SK-N-SH (cell line): ENCODE measurements around the gene IQGAP2. TPM values are rescaled to one million over a fixed set of nuclear protein-coding genes. Genes with fewer than 3 reads are reported as not detected.
A peak's percentile ranks its signal among the peaks of the same experiment; 100 is the strongest.

Experiments used
- CTCF ChIA-PET: fragments of 300-600, 350-600 bp; formaldehyde crosslinking; extraction: SDS; loops from one replicate; lab custom pipeline; 2021; lab: Yijun Ruan, JAX
- POLR2A ChIA-PET: fragments of 350-600 bp; sonication (Branson Sonifier 250); formaldehyde crosslinking; extraction: SDS; loops from one replicate; lab custom pipeline; 2020; ENCODE audit warnings: antibody characterized with exemption, inconsistent platforms; lab: Yijun Ruan, JAX
- DNase-seq: peaks from one replicate; pipeline ENCODE4 v3.0.0; 2012
- H2AFZ ChIP-seq: fragments of 200-600 bp; sonication (generic); 2 replicates; pipeline ENCODE4 v1.8.1; 2016; ENCODE audit warnings: antibody characterized with exemption, mild to moderate bottlenecking, low read depth
- H3F3A ChIP-seq: fragments of 200-600 bp; sonication (generic); replicated peaks from 2 replicates; pipeline ENCODE3; 2016; ENCODE audit warnings: antibody characterized with exemption, mild to moderate bottlenecking; ENCODE audit not compliant: insufficient read depth
- H3K27ac ChIP-seq, 2 experiments: fragments of 200-500 bp in 1 of 2; fragments of 200-600 bp in 1 of 2; sonication (Bioruptor generic) in 1 of 2; sonication (generic), shearing (Covaris generic) in 1 of 2; 2 replicates each; pipeline versions ENCODE4 v1.5.1 to v1.6.1; 2014 to 2016; ENCODE audit warnings: low read depth in 2 of 2, inconsistent platforms in 1 of 2, low read length in 1 of 2, mild to moderate bottlenecking in 1 of 2, mixed read lengths in 1 of 2
- H3K27me3 ChIP-seq: fragments of 200-600 bp; sonication (generic), shearing (Covaris generic); 2 replicates; pipeline ENCODE4 v1.6.1; 2016; ENCODE audit warnings: mixed run types; ENCODE audit not compliant: insufficient read depth
- H3K36me3 ChIP-seq, 2 experiments: fragments of 200-500 bp in 1 of 2; fragments of 200-600 bp in 1 of 2; sonication (Bioruptor generic) in 1 of 2; sonication (generic) in 1 of 2; replicated peaks in 1 of 2; 2 replicates each; pipeline versions ENCODE3 to v1.5.1; 2014 to 2016; ENCODE audit warnings: low read length in 1 of 2, mild to moderate bottlenecking in 1 of 2; ENCODE audit not compliant: insufficient read depth in 2 of 2, control insufficient read depth in 1 of 2
- H3K4me1 ChIP-seq, 2 experiments: fragments of 200-500 bp in 1 of 2; fragments of 200-600 bp in 1 of 2; sonication (Bioruptor generic) in 1 of 2; sonication (generic), shearing (Covaris generic) in 1 of 2; 2 replicates each; pipeline versions ENCODE4 v1.5.1 to v1.6.1; 2014 to 2016; ENCODE audit warnings: low read depth in 1 of 2, low read length in 1 of 2, mixed run types in 1 of 2; ENCODE audit not compliant: insufficient read depth in 2 of 2, control insufficient read depth in 1 of 2
- H3K4me2 ChIP-seq: fragments of 200-600 bp; sonication (generic), shearing (Covaris generic); 2 replicates; pipeline ENCODE4 v1.6.1; 2017; ENCODE audit warnings: mixed run types
- H3K4me3 ChIP-seq, 2 experiments: fragments of 200-500 bp in 1 of 2; fragments of 200-600 bp in 1 of 2; sonication (Bioruptor generic) in 1 of 2; sonication (generic), shearing (Covaris generic) in 1 of 2; 2 replicates each; pipeline versions ENCODE4 v1.5.1 to v1.8.1; 2014 to 2016; ENCODE audit warnings: low read depth in 2 of 2, inconsistent platforms in 1 of 2, low read length in 1 of 2, mild to moderate bottlenecking in 1 of 2, mixed read lengths in 1 of 2, moderate library complexity in 1 of 2
- H3K79me2 ChIP-seq: fragments of 200-600 bp; sonication (generic); 2 replicates; pipeline ENCODE4 v1.8.1; 2017; ENCODE audit warnings: mild to moderate bottlenecking; ENCODE audit not compliant: insufficient read depth
- H3K9ac ChIP-seq: fragments of 200-600 bp; sonication (generic); 2 replicates; pipeline ENCODE4 v1.6.1; 2017; ENCODE audit warnings: mixed run types
- H3K9me2 ChIP-seq: fragments of 200-600 bp; sonication (generic); 2 replicates; pipeline ENCODE4 v1.6.1; 2017; ENCODE audit warnings: mixed run types
- H3K9me3 ChIP-seq: fragments of 200-600 bp; sonication (generic); 2 replicates; pipeline ENCODE4 v1.6.1; 2017; ENCODE audit warnings: mixed run types, mild to moderate bottlenecking, moderate library complexity
- H4K20me1 ChIP-seq: fragments of 200-600 bp; sonication (generic); 2 replicates; pipeline ENCODE4 v1.6.1; 2017; ENCODE audit warnings: mild to moderate bottlenecking, mixed run types; ENCODE audit not compliant: insufficient read depth
- FOXJ3 ChIP-seq: sonication (generic); formaldehyde crosslinking; IDR thresholded peaks from 2 replicates; pipeline ENCODE4 v1.5.1; 2020; ENCODE audit warnings: mild to moderate bottlenecking, missing genetic modification reagents
- RAD21 ChIP-seq: IDR thresholded peaks from 2 replicates; pipeline ENCODE4 v1.6.1; 2012; ENCODE audit warnings: mild to moderate bottlenecking, low read length
- RCOR1 ChIP-seq: fragments of 150-350 bp; IDR thresholded peaks from 2 replicates; pipeline ENCODE4 v1.6.1; 2017; ENCODE audit warnings: antibody characterized with exemption, low read length
- REST ChIP-seq: IDR thresholded peaks from 2 replicates; pipeline ENCODE4 v1.6.1; 2012; ENCODE audit warnings: mild to moderate bottlenecking, low read depth, low read length, moderate library complexity
- RXRA ChIP-seq: IDR thresholded peaks from 2 replicates; pipeline ENCODE4 v1.4.0; 2012; ENCODE audit warnings: low read depth, mild to moderate bottlenecking, borderline replicate concordance
- TCF12 ChIP-seq: IDR thresholded peaks from 2 replicates; pipeline ENCODE4 v1.4.0; 2012
- TEAD4 ChIP-seq: IDR thresholded peaks from 2 replicates; pipeline ENCODE4 v1.4.0; 2012; ENCODE audit warnings: mild to moderate bottlenecking, borderline replicate concordance; ENCODE audit not compliant: insufficient read depth
- YY1 ChIP-seq: IDR thresholded peaks from 2 replicates; pipeline ENCODE4 v1.4.0; 2012; ENCODE audit warnings: low read depth, mild to moderate bottlenecking
- ZBTB33 ChIP-seq: IDR thresholded peaks from 2 replicates; pipeline ENCODE4 v1.4.0; 2012; ENCODE audit warnings: low read depth, borderline replicate concordance
- WGBS: methylation state at CpG from one replicate; pipeline ENCODE4 v1.1.6; 2017; ENCODE audit warnings: low lambda C conversion rate; 5-methylcytosine and 5-hydroxymethylcytosine counted together
- polyA plus RNA-seq, 3 experiments: library from polyadenylated mRNA; depleted of rRNA; stranded (reverse); fragments of >200 nt; gene quantifications; 2 replicates each; pipeline ENCODE4 v1.2.3, GENCODE V29; 2012

Gene IQGAP2
- polyA plus RNA-seq, 1 of the 3 experiments (the other 2 are of a cell fraction) = 2.1 TPM

DNA sequence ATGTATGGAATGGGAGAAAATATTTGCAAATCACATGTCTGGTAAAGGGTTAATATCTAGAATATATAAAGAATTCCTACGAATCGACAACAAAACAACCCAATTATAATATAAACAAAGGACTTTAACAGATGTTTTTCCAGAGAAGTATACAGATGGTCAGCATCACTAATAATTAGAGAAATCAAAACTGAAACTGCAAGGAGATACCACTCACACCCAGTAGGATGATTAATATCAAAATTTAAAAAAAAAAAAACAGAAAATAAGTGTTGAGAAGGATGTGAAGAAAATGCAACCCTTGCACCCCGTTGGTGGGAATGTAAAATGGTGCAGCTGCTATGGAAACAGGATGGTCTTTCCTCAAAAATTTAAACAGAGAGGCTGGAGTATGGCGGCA lies 278.2 kb downstream of the IQGAP2 start:
- no peaks in the 10 kb centered on the region for H3K9me3 ChIP-seq
- H3K4me1 ChIP-seq = peaks cover 7 to 21% of the 10 kb centered on the region in 2 experiments; a peak in 3 of 4 replicates
- no peak for TF ChIP-seq ZBTB33
- TF ChIP-seq TEAD4 = no peak
- no peak for TF ChIP-seq RCOR1
- no peak for TF ChIP-seq FOXJ3 (CRISPR knock-in tag)
- TF ChIP-seq YY1 = no peak
- no peak for TF ChIP-seq RXRA
- no peak for TF ChIP-seq RAD21
- TF ChIP-seq, all 33 proteins: peak for 0
- no peaks in the 10 kb centered on the region for H3K9me2 ChIP-seq
- no peak overlapping the region for H3K27ac ChIP-seq
- H4K20me1 ChIP-seq = no peaks in the 10 kb centered on the region
- ChIA-PET CTCF (interaction anchor here (0.7 kb wide), 1 partner anchor 255 kb away, joined by 3 read pairs; no protein-coding TSS in a partner anchor), POLR2A (no interaction called here)
- no peaks in the 10 kb centered on the region for H3K36me3 ChIP-seq
- 85% methylated on average over 4 of the region's 4 CpGs for WGBS
- no peaks in the 10 kb centered on the region for H3F3A ChIP-seq
- H3K79me2 ChIP-seq = no peaks in the 10 kb centered on the region
- no peak overlapping the region for H3K9ac ChIP-seq
- no peak for DNase-seq
- no peak overlapping the region for H3K4me3 ChIP-seq
- H3K4me2 ChIP-seq = no peak overlapping the region
- no peaks in the 10 kb centered on the region for H3K27me3 ChIP-seq
- no peak overlapping the region for H2AFZ ChIP-seq

DNA sequence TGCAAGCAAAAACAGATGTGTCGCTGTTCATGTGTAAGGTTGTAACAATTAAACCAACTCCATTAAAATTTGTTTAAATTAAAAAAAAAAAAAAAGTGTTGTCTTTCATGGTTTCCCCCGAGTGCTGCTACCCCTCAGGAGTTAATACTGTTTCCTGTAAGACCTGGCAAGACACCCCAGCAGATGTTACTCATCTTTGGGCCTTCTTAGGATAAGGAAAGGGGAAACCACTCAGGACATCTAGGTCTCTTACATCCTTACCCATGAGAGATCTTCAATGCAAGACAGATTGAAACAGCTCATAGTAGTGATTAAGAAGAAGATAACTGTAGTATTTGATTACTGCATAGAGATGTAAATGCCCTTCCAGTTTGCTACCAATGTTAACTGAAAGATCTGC lies 279.3 kb downstream of the IQGAP2 start:
- 0 out of 4 replicates have a peak overlapping the region, but pooled peaks of 1 of the 2 experiments have one; percentile 31 for H3K27ac ChIP-seq
- H3K9me3 ChIP-seq = no peaks in the 10 kb centered on the region
- no peak for DNase-seq
- H3K36me3 ChIP-seq = no peaks in the 10 kb centered on the region
- H3K79me2 ChIP-seq = no peaks in the 10 kb centered on the region
- POLR2A ChIA-PET = no interaction called here
- no peaks in the 10 kb centered on the region for H3F3A ChIP-seq
- H3K4me2 ChIP-seq = no peak overlapping the region
- H3K4me1 ChIP-seq = peaks cover 7 to 21% of the 10 kb centered on the region in 2 experiments; a peak in 3 of 4 replicates
- no peaks in the 10 kb centered on the region for H4K20me1 ChIP-seq
- H3K9me2 ChIP-seq = no peaks in the 10 kb centered on the region
- WGBS = 61% methylated on average over 2 of the region's 2 CpGs
- no peak overlapping the region for H3K9ac ChIP-seq
- H3K27me3 ChIP-seq = no peaks in the 10 kb centered on the region
- TF ChIP-seq REST (no peak), TCF12 (peak; percentile 5; the same call in 1 of the 2 replicates)
- no peak overlapping the region for H3K4me3 ChIP-seq
- H2AFZ ChIP-seq = no peak overlapping the region
- CTCF ChIA-PET = interaction anchor here (1.9 kb wide), 1 partner anchor 92 kb away, joined by 6 read pairs; no protein-coding TSS in a partner anchor
